ENCODE results near the gene KDM2B.
"Not testable (repeated sequence)": the region's sequence is repeated elsewhere in the genome, so short reads cannot be mapped to it uniquely, and the experiment has no call there.

KDM2B gene

DNA sequence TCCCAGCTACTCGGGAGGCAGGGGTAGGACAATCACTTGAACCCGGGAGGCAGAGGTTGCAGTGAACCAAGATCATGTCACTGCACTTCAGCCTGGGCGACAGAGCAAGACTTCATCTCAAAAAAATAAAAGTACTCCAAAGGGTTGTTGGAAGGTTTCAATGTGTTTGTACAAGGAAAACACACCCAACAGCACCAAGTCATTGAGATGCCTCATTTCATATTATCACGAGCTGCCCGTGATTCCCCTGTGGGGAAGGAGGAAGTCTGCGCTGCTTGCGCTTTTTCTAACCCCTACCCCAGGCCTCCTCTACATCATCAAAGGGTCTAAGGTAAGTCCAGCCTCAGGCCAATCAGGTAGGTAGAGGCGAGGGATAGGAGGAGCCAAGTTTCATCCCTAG lies 73.6 kb downstream of the KDM2B start:
- Mint-ChIP-seq H3K36me3 (ENCODE audit: low read depth) (peaks cover 97% of the 10 kb centered on the region), H3K4me1 (ENCODE audit: low read depth) (no peaks in the 10 kb centered on the region), H3K27me3 (no peaks in the 10 kb centered on the region), H3K4me3 (no peak overlapping the region), H3K9me3 (no peaks in the 10 kb centered on the region), H3K27ac (no peak overlapping the region)
- intact Hi-C loops (cut with micrococcal nuclease) = no loop called here

- H3K27me3 Mint-ChIP-seq = no peaks in the 10 kb centered on the region
- H3K4me1 Mint-ChIP-seq (ENCODE audit: low read depth) = no peaks in the 10 kb centered on the region
- H3K27ac Mint-ChIP-seq = no peak overlapping the region
- no peaks in the 10 kb centered on the region for H3K9me3 Mint-ChIP-seq
- no peak overlapping the region for H3K4me3 Mint-ChIP-seq
- intact Hi-C loops (cut with micrococcal nuclease) = no loop called here
- H3K36me3 Mint-ChIP-seq (ENCODE audit: low read depth) = peaks cover 99% of the 10 kb centered on the region
Measured at GRCh38 chr12:121505513-121505912, 75.3 kb downstream of the KDM2B start.

GRCh38 chr12:121504505-121504904 lies 76.3 kb downstream of the KDM2B start:
- Mint-ChIP-seq H3K27me3 (no peaks in the 10 kb centered on the region), H3K4me1 (ENCODE audit: low read depth) (peaks cover 6% of the 10 kb centered on the region), H3K27ac (no peak overlapping the region), H3K36me3 (ENCODE audit: low read depth) (peaks cover 95% of the 10 kb centered on the region), H3K4me3 (no peak overlapping the region), H3K9me3 (no peaks in the 10 kb centered on the region)
- intact Hi-C loops (cut with micrococcal nuclease) = loop anchor here (5.0 kb wide), 1 partner anchor 33 kb away; no protein-coding TSS in a partner anchor

DNA sequence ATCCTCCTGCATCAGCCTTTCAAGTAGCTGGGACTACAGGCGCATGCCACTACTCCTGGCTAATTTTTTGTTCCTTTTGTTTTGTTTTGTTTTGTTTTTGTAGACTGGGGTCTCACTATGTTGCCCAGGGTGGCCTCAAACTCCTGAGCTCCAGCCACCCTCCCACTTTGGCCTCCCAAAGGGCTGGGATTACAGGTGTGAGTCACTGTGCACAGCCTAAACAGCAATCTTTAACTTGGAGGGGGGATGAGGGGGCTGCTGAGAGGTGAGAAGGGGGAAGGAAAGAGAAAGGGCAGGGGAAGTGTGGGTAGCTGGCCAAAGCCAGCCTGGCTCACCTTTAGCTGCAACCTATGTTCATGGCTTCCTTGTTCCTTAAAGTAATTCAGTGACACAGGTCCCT lies 77.4 kb downstream of the KDM2B start:
- peaks cover 6% of the 10 kb centered on the region for H3K4me1 Mint-ChIP-seq (ENCODE audit: low read depth)
- no peaks in the 10 kb centered on the region for H3K27me3 Mint-ChIP-seq
- no peaks in the 10 kb centered on the region for H3K9me3 Mint-ChIP-seq
- no peak overlapping the region for H3K4me3 Mint-ChIP-seq
- intact Hi-C loops (cut with micrococcal nuclease) = loop anchor here (5.0 kb wide), 1 partner anchor 34 kb away; no protein-coding TSS in a partner anchor
- H3K36me3 Mint-ChIP-seq (ENCODE audit: low read depth) = peaks cover 84% of the 10 kb centered on the region
- no peak overlapping the region for H3K27ac Mint-ChIP-seq

DNA sequence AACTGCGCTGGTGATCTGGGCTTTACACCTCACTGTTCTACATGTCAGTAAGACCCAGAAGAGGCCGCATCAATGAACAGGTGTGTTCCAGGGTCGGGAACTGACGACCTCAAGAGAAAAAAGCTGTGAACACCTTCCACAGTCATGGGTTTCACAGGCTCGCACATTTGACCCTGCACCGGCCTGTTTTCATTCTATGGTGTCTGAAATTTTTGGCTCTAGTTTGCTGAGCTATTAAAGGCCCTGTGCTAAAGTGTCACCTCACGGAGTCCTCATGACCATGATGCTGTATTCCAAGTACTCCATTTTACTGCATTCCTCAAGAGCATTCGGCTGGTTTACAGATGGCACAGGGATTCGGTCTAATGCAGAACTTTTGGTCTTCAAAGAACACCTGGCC lies 78.9 kb downstream of the KDM2B start:
- Mint-ChIP-seq H3K27ac (no peak overlapping the region), H3K36me3 (ENCODE audit: low read depth) (peaks cover 83% of the 10 kb centered on the region), H3K4me3 (no peak overlapping the region), H3K27me3 (no peaks in the 10 kb centered on the region), H3K9me3 (no peaks in the 10 kb centered on the region), H3K4me1 (ENCODE audit: low read depth) (peaks cover 9% of the 10 kb centered on the region)
- intact Hi-C loops (cut with micrococcal nuclease) = loop anchor here (5.0 kb wide), 1 partner anchor 35 kb away; no protein-coding TSS in a partner anchor

DNA sequence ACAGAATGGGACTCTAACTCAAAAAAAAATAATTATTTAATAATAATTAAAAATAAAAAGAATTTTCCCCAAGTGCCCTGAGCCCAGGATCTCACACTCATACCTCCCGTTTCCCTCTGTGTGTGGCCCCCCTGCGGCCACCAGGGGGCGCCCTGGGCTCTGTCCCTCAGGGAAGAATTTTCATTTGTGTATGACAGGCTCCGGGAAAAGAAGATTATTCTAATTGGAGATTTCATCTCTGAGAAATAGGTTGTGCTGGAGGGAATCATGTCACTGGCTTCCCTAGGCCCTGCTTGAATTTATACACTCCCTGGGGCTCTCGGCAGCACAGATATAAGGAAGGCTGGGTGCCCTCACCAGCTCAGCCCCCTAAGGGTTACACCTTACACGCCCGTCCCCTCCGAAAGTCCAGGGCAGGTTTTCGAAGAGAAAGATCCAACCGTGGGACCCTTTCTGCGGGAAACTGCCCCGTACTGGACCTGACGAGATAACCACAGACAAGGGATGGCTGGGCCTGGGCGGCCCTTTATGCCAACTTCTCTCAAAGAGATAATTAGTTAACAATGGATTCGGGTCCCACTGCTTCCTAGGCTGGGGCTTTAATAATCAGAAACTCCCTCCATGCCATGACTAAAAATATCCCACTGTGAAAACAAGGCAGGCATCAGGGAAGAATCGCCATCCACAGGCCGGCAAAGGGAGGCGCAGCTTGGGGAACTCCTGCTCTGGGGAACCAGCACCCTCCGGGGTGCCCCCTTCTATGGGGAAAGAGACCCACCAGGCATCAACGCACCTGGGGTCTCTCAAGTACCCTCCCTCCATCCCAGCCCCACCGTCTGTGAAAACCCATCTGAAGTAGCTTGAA lies 80.7 kb downstream of the KDM2B start:
- H3K27me3 Mint-ChIP-seq = no peaks in the 10 kb centered on the region
- H3K27ac Mint-ChIP-seq = no peak overlapping the region
- no peak overlapping the region for H3K4me3 Mint-ChIP-seq
- intact Hi-C loops (cut with micrococcal nuclease) = loop anchor here (5.0 kb wide), 1 partner anchor 37 kb away; no protein-coding TSS in a partner anchor
- H3K36me3 Mint-ChIP-seq (ENCODE audit: low read depth) = peaks cover 83% of the 10 kb centered on the region
- peaks cover 12% of the 10 kb centered on the region for H3K4me1 Mint-ChIP-seq (ENCODE audit: low read depth)
- no peaks in the 10 kb centered on the region for H3K9me3 Mint-ChIP-seq

- intact Hi-C loops (cut with micrococcal nuclease) = loop anchor here (2.0 kb wide), 1 partner anchor 187 kb away; no protein-coding TSS in a partner anchor
- H3K4me3 Mint-ChIP-seq = no peak overlapping the region
Measured at GRCh38 chr12:121495746-121496145, 85.1 kb downstream of the KDM2B start.

DNA sequence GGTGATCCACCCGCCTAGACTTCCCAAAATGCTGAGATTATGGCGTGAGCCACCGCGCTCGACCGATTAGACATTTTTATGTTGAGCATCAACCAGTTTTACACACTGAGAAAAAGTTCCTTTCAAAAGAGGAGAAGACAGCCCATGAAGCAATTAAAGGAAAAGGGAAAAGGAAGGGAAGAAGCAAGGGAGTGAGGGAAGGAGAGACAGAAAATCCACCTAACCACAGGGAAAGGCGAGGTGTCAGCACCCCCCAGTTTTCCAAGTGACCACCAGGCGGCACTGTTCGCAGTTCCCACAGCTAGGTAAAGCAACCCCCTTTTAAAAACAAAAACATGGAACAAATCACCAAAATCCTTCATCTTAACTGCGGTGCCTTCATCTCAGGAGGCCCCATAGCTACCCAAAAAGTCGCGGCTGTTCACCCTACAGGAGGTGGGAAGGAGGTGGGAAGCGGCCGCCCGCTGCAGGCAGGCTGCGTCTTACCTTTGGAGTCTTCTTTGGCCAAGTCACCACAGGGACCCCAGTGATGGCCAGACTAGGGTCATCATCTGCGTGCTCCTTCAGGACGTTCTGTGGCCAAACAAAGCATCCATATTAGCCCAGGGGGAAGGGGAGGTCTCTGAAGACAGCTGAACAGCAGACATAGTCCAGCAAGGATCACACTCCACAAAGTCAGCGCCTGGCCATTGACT lies 86.6 kb downstream of the KDM2B start:
- Mint-ChIP-seq H3K27me3 (no peaks in the 10 kb centered on the region), H3K36me3 (ENCODE audit: low read depth) (peaks cover 86% of the 10 kb centered on the region), H3K4me3 (no peak overlapping the region), H3K4me1 (ENCODE audit: low read depth) (peaks cover 37% of the 10 kb centered on the region), H3K27ac (no peak overlapping the region), H3K9me3 (no peaks in the 10 kb centered on the region)
- intact Hi-C loops (cut with micrococcal nuclease) = loop anchor here (2.0 kb wide), 1 partner anchor 189 kb away; no protein-coding TSS in a partner anchor

More at GRCh38 chr12:121495746-121496145, 85.1 kb downstream of the KDM2B start:
- Mint-ChIP-seq H3K4me1 (ENCODE audit: low read depth) (peaks cover 30% of the 10 kb centered on the region), H3K27me3 (no peaks in the 10 kb centered on the region), H3K9me3 (no peaks in the 10 kb centered on the region), H3K27ac (no peak overlapping the region), H3K36me3 (ENCODE audit: low read depth) (peaks cover 79% of the 10 kb centered on the region)

DNA sequence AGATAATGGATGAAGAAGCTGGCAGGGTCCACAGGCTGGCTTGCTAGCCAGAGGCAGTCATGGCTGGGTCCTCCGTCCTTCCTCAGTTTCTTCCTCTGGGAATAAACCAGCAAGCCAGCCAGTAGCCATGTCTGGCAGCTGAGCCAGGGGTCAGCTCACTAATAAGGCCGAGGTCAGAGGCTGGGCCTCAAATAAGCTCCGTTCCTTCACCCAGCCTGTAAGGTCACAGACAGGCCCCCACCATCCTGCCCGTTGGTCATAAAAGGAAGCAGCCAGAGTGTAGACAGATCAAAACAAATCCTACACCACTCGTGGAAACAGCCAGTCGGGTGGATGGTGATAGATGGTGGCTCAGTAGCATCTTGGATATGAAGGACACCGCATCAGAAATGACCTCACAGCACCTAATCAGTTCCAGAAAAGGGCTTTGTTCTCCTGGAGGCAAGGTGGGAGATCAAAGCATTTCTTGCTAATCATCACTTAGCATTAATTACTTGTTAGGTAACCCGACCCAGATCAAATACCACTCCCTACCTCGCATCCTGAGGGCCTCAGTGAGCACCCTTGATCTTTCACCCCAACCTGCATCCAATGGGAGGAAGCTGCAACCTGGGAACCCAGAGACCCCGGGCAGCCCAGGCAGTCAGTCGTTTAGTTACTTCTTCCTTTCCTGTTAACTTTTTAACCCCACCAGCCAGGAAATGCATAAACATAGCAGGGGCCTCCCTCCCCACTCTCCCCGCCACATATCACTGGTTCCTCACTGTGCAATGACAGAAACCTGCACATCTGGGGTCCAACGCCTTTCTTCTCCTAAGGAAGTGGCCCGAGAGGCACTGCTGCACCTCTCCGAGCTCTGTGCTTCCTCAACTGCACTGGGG lies 90.2 kb downstream of the KDM2B start:
- H3K9me3 Mint-ChIP-seq = no peaks in the 10 kb centered on the region
- intact Hi-C loops (cut with micrococcal nuclease) = no loop called here
- H3K27me3 Mint-ChIP-seq = no peaks in the 10 kb centered on the region
- peak overlapping the region; percentile 12 for H3K27ac Mint-ChIP-seq
- H3K36me3 Mint-ChIP-seq (ENCODE audit: low read depth) = peaks cover 83% of the 10 kb centered on the region
- no peak overlapping the region for H3K4me3 Mint-ChIP-seq
- peaks cover 44% of the 10 kb centered on the region for H3K4me1 Mint-ChIP-seq (ENCODE audit: low read depth)

- no peaks in the 10 kb centered on the region for H3K27me3 Mint-ChIP-seq
Measured at GRCh38 chr12:121489874-121490273, 90.9 kb downstream of the KDM2B start.

GRCh38 chr12:121484967-121485366 lies 95.9 kb downstream of the KDM2B start:
- H3K4me3 Mint-ChIP-seq = no peak overlapping the region
- H3K4me1 Mint-ChIP-seq (ENCODE audit: low read depth) = peaks cover 26% of the 10 kb centered on the region
- H3K36me3 Mint-ChIP-seq (ENCODE audit: low read depth) = peaks cover 85% of the 10 kb centered on the region
- intact Hi-C loops (cut with micrococcal nuclease) = no loop called here
- H3K9me3 Mint-ChIP-seq = no peaks in the 10 kb centered on the region
- H3K27ac Mint-ChIP-seq = no peak overlapping the region
- no peaks in the 10 kb centered on the region for H3K27me3 Mint-ChIP-seq

More at GRCh38 chr12:121489874-121490273, 90.9 kb downstream of the KDM2B start:
- H3K9me3 Mint-ChIP-seq = no peaks in the 10 kb centered on the region
- H3K27ac Mint-ChIP-seq = peak overlapping the region; percentile 12
- H3K36me3 Mint-ChIP-seq (ENCODE audit: low read depth) = peaks cover 82% of the 10 kb centered on the region
- H3K4me1 Mint-ChIP-seq (ENCODE audit: low read depth) = peaks cover 44% of the 10 kb centered on the region
- intact Hi-C loops (cut with micrococcal nuclease) = no loop called here
- H3K4me3 Mint-ChIP-seq = peak overlapping the region; percentile 30

DNA sequence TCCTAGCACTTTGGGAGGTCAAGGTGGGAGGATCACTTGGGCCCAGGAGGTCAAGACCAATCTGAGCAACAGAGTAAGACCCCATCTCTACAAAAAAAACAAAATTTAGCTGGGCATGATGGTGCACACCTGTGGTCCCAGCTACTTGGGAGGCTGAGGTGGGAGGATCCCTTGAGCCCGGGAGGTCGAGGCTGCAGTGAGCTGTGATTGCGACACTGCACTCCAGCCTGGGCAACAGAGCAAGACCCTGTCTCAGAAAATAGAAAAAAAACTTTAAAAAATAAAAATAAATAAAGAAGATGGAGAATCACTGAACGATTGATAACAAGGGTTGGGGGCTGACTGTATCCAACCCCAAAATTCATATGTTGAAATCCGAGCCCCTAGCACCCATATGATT lies 96.3 kb downstream of the KDM2B start:
- H3K4me3 Mint-ChIP-seq; intact Hi-C loops (cut with micrococcal nuclease); H3K27ac Mint-ChIP-seq: not testable (repeated sequence)

GRCh38 chr12:121483949-121484348 lies 96.9 kb downstream of the KDM2B start:
- Mint-ChIP-seq H3K9me3 (no peaks in the 10 kb centered on the region), H3K27ac (no peak overlapping the region), H3K4me1 (ENCODE audit: low read depth) (peaks cover 21% of the 10 kb centered on the region), H3K27me3 (no peaks in the 10 kb centered on the region), H3K36me3 (ENCODE audit: low read depth) (peaks cover 81% of the 10 kb centered on the region), H3K4me3 (no peak overlapping the region)
- intact Hi-C loops (cut with micrococcal nuclease) = no loop called here

More for the DNA sequence above, 96.3 kb downstream of the KDM2B start:
- H3K4me1 Mint-ChIP-seq (ENCODE audit: low read depth) = peaks cover 22% of the 10 kb centered on the region
- H3K36me3 Mint-ChIP-seq (ENCODE audit: low read depth) = peaks cover 85% of the 10 kb centered on the region
- H3K27me3 Mint-ChIP-seq, H3K9me3 Mint-ChIP-seq: not testable (repeated sequence)
